Activated naive CD4-positive, alpha-beta T cell treated with anti-CD3 and anti-CD28 coated beads, Interleukin-2, amount 50 U/mL, for 72 hours (primary cell): ENCODE data around the gene EVA1C. TPM values are rescaled to one million over a fixed set of nuclear protein-coding genes. Genes with fewer than 3 reads are reported as not detected.
"Not testable (repeated sequence)": the region's sequence is repeated elsewhere in the genome, so short reads cannot be mapped to it uniquely, and the experiment has no call there.

Experiments
- ATAC-seq, 2 donors: fragments of 150-1000 bp; cut with Tn5 transposase; 2 replicates each; pipeline ENCODE4 v1.10.0; 2021; ENCODE audit warnings: mild to moderate bottlenecking in 2 of 2, moderate library complexity in 2 of 2
- DNase-seq, 2 donors: peaks; one replicate each; pipeline ENCODE4 v3.0.0; 2021 to 2022; ENCODE audit warnings: low spot score in 2 of 2
- H3K27ac Mint-ChIP-seq, 2 donors: one replicate each; pipeline ENCODE4 v1.8.0; 2022; ENCODE audit warnings: mild to moderate bottlenecking in 2 of 2, mixed read lengths in 2 of 2
- H3K36me3 Mint-ChIP-seq, 2 donors: one replicate each; pipeline ENCODE4 v1.8.0; 2022; ENCODE audit warnings: mixed read lengths in 2 of 2
- H3K9me3 Mint-ChIP-seq, 2 donors: one replicate each; pipeline ENCODE4 v1.8.0; 2022; ENCODE audit warnings: mixed read lengths in 2 of 2
- total RNA-seq, 2 donors: library from RNA; stranded (reverse); gene quantifications; one replicate each; pipeline ENCODE4 v1.2.3, GENCODE V29; 2022

The EVA1C gene
- total RNA-seq, 2 donors from 2014 or later = 7.8 to 15.2 TPM

- no peak for ATAC-seq
- no peak overlapping the region for H3K27ac Mint-ChIP-seq
- no peak for DNase-seq
- no peaks in the 10 kb centered on the region for H3K9me3 Mint-ChIP-seq
- no peaks in the 10 kb centered on the region for H3K36me3 Mint-ChIP-seq
These were observed 131.5 kb downstream of the EVA1C start for GRCh38 chr21:32543975-32544374.

GRCh38 chr21:32544697-32545096 is 132.2 kb downstream of the EVA1C start:
- no peak for DNase-seq
- no peak overlapping the region for H3K27ac Mint-ChIP-seq
- no peaks in the 10 kb centered on the region for H3K36me3 Mint-ChIP-seq
- H3K9me3 Mint-ChIP-seq = no peaks in the 10 kb centered on the region
- no peak for ATAC-seq

GRCh38 chr21:32545948-32546441 is 133.5 kb downstream of the EVA1C start:
- Mint-ChIP-seq H3K27ac (no peak overlapping the region), H3K9me3 (no peaks in the 10 kb centered on the region), H3K36me3 (no peaks in the 10 kb centered on the region)
- DNase-seq = no peak
- ATAC-seq = no peak

- Mint-ChIP-seq H3K9me3 (no peaks in the 10 kb centered on the region), H3K27ac (no peak overlapping the region), H3K36me3 (no peaks in the 10 kb centered on the region)
- ATAC-seq (no peak), DNase-seq (no peak)
These were observed 134.5 kb downstream of the EVA1C start for GRCh38 chr21:32547018-32547417.

GRCh38 chr21:32548978-32549377 is 136.5 kb downstream of the EVA1C start:
- Mint-ChIP-seq H3K27ac (no peak overlapping the region), H3K9me3 (no peaks in the 10 kb centered on the region), H3K36me3 (no peaks in the 10 kb centered on the region)
- DNase-seq = no peak
- ATAC-seq = no peak

- ATAC-seq (no peak), DNase-seq (no peak)
- no peaks in the 10 kb centered on the region for H3K9me3 Mint-ChIP-seq
- H3K36me3 Mint-ChIP-seq = no peaks in the 10 kb centered on the region
- H3K27ac Mint-ChIP-seq = no peak overlapping the region
These were observed 136.9 kb downstream of the EVA1C start for GRCh38 chr21:32549440-32549839.

- no peak for DNase-seq
- Mint-ChIP-seq H3K9me3 (no peaks in the 10 kb centered on the region), H3K36me3 (no peaks in the 10 kb centered on the region), H3K27ac (no peak overlapping the region)
- no peak for ATAC-seq
These were observed 137.4 kb downstream of the EVA1C start for GRCh38 chr21:32549886-32550285.

- Mint-ChIP-seq H3K27ac (no peak overlapping the region), H3K36me3 (no peaks in the 10 kb centered on the region), H3K9me3 (no peaks in the 10 kb centered on the region)
- no peak for DNase-seq
- no peak for ATAC-seq
These were observed 142.5 kb downstream of the EVA1C start for GRCh38 chr21:32554832-32555638.

- no peak overlapping the region for H3K27ac Mint-ChIP-seq
- no peak for ATAC-seq
These were observed 145.6 kb downstream of the EVA1C start for GRCh38 chr21:32558106-32558505.

GRCh38 chr21:32559006-32559610 is 146.6 kb downstream of the EVA1C start:
- Mint-ChIP-seq H3K27ac (no peak overlapping the region), H3K36me3 (no peaks in the 10 kb centered on the region), H3K9me3 (no peaks in the 10 kb centered on the region)
- DNase-seq (no peak), ATAC-seq (no peak)

More at GRCh38 chr21:32558106-32558505, 145.6 kb downstream of the EVA1C start:
- H3K9me3 Mint-ChIP-seq = no peaks in the 10 kb centered on the region
- no peaks in the 10 kb centered on the region for H3K36me3 Mint-ChIP-seq
- no peak for DNase-seq

GRCh38 chr21:32560896-32561295 is 148.4 kb downstream of the EVA1C start:
- H3K36me3 Mint-ChIP-seq = peaks cover 0 to 13% of the 10 kb centered on the region in 2 donors
- no peak overlapping the region for H3K27ac Mint-ChIP-seq
- peaks cover 0 to 13% of the 10 kb centered on the region in 2 donors for H3K9me3 Mint-ChIP-seq
- ATAC-seq = no peak
- DNase-seq = no peak

- Mint-ChIP-seq H3K9me3 (peaks cover 0 to 13% of the 10 kb centered on the region in 2 donors), H3K27ac (peak overlapping the region in 1 of 2 donors; percentile 79), H3K36me3 (peaks cover 0 to 13% of the 10 kb centered on the region in 2 donors)
- not testable (repeated sequence) for ATAC-seq, DNase-seq
These were observed 149.0 kb downstream of the EVA1C start for GRCh38 chr21:32561476-32561875.

- Mint-ChIP-seq H3K36me3 (peaks cover 0 to 13% of the 10 kb centered on the region in 2 donors), H3K27ac (no peak overlapping the region), H3K9me3 (peaks cover 0 to 13% of the 10 kb centered on the region in 2 donors)
- DNase-seq (no peak), ATAC-seq (no peak)
These were observed 149.9 kb downstream of the EVA1C start for GRCh38 chr21:32562426-32562825.

- ATAC-seq = no peak
- H3K27ac Mint-ChIP-seq = peak overlapping the region in 1 of 2 donors; percentile 83
- no peak for DNase-seq
- peaks cover 0 to 13% of the 10 kb centered on the region in 2 donors for H3K36me3 Mint-ChIP-seq
- H3K9me3 Mint-ChIP-seq = peaks cover 0 to 13% of the 10 kb centered on the region in 2 donors
These were observed 150.4 kb downstream of the EVA1C start for GRCh38 chr21:32562915-32563314.
